Lower leg skin (tissue), 4 donors: ENCODE data around the gene WASHC2A. TPM values are rescaled to one million over a fixed set of nuclear protein-coding genes. Genes with fewer than 3 reads are reported as not detected.
"Not testable (repeated sequence)": the region's sequence is repeated elsewhere in the genome, so short reads cannot be mapped to it uniquely, and the experiment has no call there.

Source experiments
- DNase-seq, 2 donors: peaks; one replicate each; pipeline ENCODE4 v3.0.0-alpha.2; 2019; ENCODE audit warnings: low spot score in 2 of 2
- H3K4me3 ChIP-seq: fragments of 200-600 bp; sonication (generic); 2 replicates; pipeline ENCODE4 v1.5.1; 2017; ENCODE audit warnings: mild to moderate bottlenecking, low read depth; ENCODE audit not compliant: poor library complexity, severe bottlenecking
- CTCF ChIP-seq, 3 donors: fragments of 450-650 bp; IDR thresholded peaks; one replicate each; pipeline ENCODE4 v1.5.1; 2016; ENCODE audit warnings: antibody characterized with exemption in 3 of 3, mild to moderate bottlenecking in 3 of 3, moderate library complexity in 2 of 3
- POLR2A ChIP-seq, 2 donors: fragments of 450-650 bp; IDR thresholded peaks; one replicate each; pipeline ENCODE4 v1.6.1; 2016 to 2017; ENCODE audit warnings: antibody characterized with exemption in 2 of 2, mild to moderate bottlenecking in 1 of 2, moderate library complexity in 1 of 2
- WGBS, 2 donors: methylation state at CpG; one replicate each; pipeline ENCODE4 v1.1.5; 2018; 5-methylcytosine and 5-hydroxymethylcytosine counted together
- intact Hi-C: fragments of 100-400 bp; cut with DNase I; formaldehyde crosslinking; loops from one replicate; pipeline ENCODE4 v1.15.0; 2023; ENCODE audit warnings: low total_unique reads
- total RNA-seq, 4 donors: library from RNA; depleted of rRNA; stranded (reverse); fragments of >200 nt; gene quantifications; one replicate each; pipeline ENCODE4 v1.1.0, GENCODE V29; 2016

The WASHC2A gene
- total RNA-seq, 4 donors from 2014 or later, result 30.9 to 38.1 (median 31.3) TPM

- WGBS, 2 donors, result 28 to 39% methylated on average over 8 of the region's 8 CpGs
- intact Hi-C loops, result no loop called here
- no peak for TF ChIP-seq CTCF (IDR thresholded peaks at IDR 0.05)
- TF ChIP-seq POLR2A (IDR thresholded peaks at IDR 0.05), result no peak
- no peak overlapping the region for H3K4me3 ChIP-seq
- DNase-seq, result no peak
Observed at GRCh38 chr10:50063100-50063499, 4.7 kb upstream of the WASHC2A start.

GRCh38 chr10:50068352-50068659 lies 552 bp downstream of the WASHC2A start:
- DNase-seq, intact Hi-C loops: not testable (repeated sequence)
- WGBS, 2 donors, result 0 to 33% methylated on average over 1 of the region's 13 CpGs
- peak overlapping the region; percentile 69 for H3K4me3 ChIP-seq

- H3K4me3 ChIP-seq, DNase-seq, intact Hi-C loops: not testable (repeated sequence)
- 86 to 92% methylated on average over 1 to 2 of the region's 2 CpGs for WGBS, 2 donors
Observed at GRCh38 chr10:50075139-50075538, 7.4 kb downstream of the WASHC2A start.

GRCh38 chr10:50075544-50075943 lies 7.8 kb downstream of the WASHC2A start:
- H3K4me3 ChIP-seq, DNase-seq, intact Hi-C loops: not testable (repeated sequence)
- 48 to 54% methylated on average over 2 of the region's 2 CpGs for WGBS, 2 donors

- H3K4me3 ChIP-seq, intact Hi-C loops, DNase-seq: not testable (repeated sequence)
- 93% methylated on average over 10 of the region's 11 CpGs for WGBS, 2 donors
Observed at GRCh38 chr10:50091304-50091703, 23.6 kb downstream of the WASHC2A start.

GRCh38 chr10:50092928-50093327 lies 25.2 kb downstream of the WASHC2A start:
- whole genome bisulfite sequencing, 2 donors, result 91 to 100% methylated on average over 2 of the region's 8 CpGs
- intact Hi-C loops, result not testable (repeated sequence)

GRCh38 chr10:50094630-50095029 lies 26.9 kb downstream of the WASHC2A start:
- whole genome bisulfite sequencing, 2 donors, result 82 to 88% methylated on average over 5 of the region's 5 CpGs
- intact Hi-C loops, DNase-seq: not testable (repeated sequence)

More at GRCh38 chr10:50092928-50093327, 25.2 kb downstream of the WASHC2A start:
- not testable (repeated sequence) for H3K4me3 ChIP-seq, DNase-seq

GRCh38 chr10:50095402-50095801 lies 27.6 kb downstream of the WASHC2A start:
- intact Hi-C loops, DNase-seq, H3K4me3 ChIP-seq: not testable (repeated sequence)
- WGBS, 2 donors, result 88 to 97% methylated on average over 7 of the region's 7 CpGs

More at GRCh38 chr10:50094630-50095029, 26.9 kb downstream of the WASHC2A start:
- H3K4me3 ChIP-seq, result not testable (repeated sequence)

- 50 to 100% methylated on average over 1 of the region's 3 CpGs for WGBS, 2 donors
Observed at GRCh38 chr10:50096722-50097121, 29.0 kb downstream of the WASHC2A start.

GRCh38 chr10:50098645-50099044 lies 30.9 kb downstream of the WASHC2A start:
- 76 to 82% methylated on average over 3 of the region's 3 CpGs for WGBS, 2 donors
- intact Hi-C loops, H3K4me3 ChIP-seq, DNase-seq: not testable (repeated sequence)

More at GRCh38 chr10:50096722-50097121, 29.0 kb downstream of the WASHC2A start:
- DNase-seq, intact Hi-C loops, H3K4me3 ChIP-seq: not testable (repeated sequence)

- intact Hi-C loops, H3K4me3 ChIP-seq: not testable (repeated sequence)
- DNase-seq, result peak; percentile 12 to 68
- WGBS, 2 donors, result 85 to 90% methylated on average over 9 of the region's 9 CpGs
Observed at GRCh38 chr10:50101139-50101582, 33.4 kb downstream of the WASHC2A start.

GRCh38 chr10:50101747-50102146 lies 34.0 kb downstream of the WASHC2A start:
- intact Hi-C loops, H3K4me3 ChIP-seq: not testable (repeated sequence)
- peak in 1 of 2 donors; percentile 66 for DNase-seq
- WGBS, 2 donors, result 95% methylated on average over 3 of the region's 3 CpGs

GRCh38 chr10:50102267-50102666 lies 34.5 kb downstream of the WASHC2A start:
- 73 to 84% methylated on average over 5 of the region's 5 CpGs for WGBS, 2 donors
- intact Hi-C loops, DNase-seq, H3K4me3 ChIP-seq: not testable (repeated sequence)

- H3K4me3 ChIP-seq, intact Hi-C loops, DNase-seq: not testable (repeated sequence)
- WGBS, 2 donors, result 91 to 94% methylated on average over 7 of the region's 7 CpGs
Observed at GRCh38 chr10:50108999-50109698, 41.4 kb downstream of the WASHC2A start.
